Mucosa of rectum (tissue), 2 donors: ENCODE results near the gene DNASE1L2.

Experiments used
- H3K27ac ChIP-seq, 2 donors: one replicate each; pipeline ENCODE4 v1.7.0; 2013; ENCODE audit warnings: inconsistent platforms in 2 of 2, low read depth in 2 of 2, low read length in 2 of 2
- H3K27me3 ChIP-seq, 2 donors: one replicate each; pipeline ENCODE4 v1.7.0; 2013; ENCODE audit warnings: low read length in 2 of 2; ENCODE audit not compliant: control insufficient read depth in 2 of 2, insufficient read depth in 2 of 2
- H3K36me3 ChIP-seq, 2 donors: one replicate each; pipeline ENCODE4 v1.7.0; 2013; ENCODE audit warnings: low read length in 2 of 2; ENCODE audit not compliant: control insufficient read depth in 2 of 2, insufficient read depth in 2 of 2
- H3K4me1 ChIP-seq, 2 donors: one replicate each; pipeline ENCODE4 v1.7.0; 2013; ENCODE audit warnings: low read length in 2 of 2, mild to moderate bottlenecking in 1 of 2; ENCODE audit not compliant: control insufficient read depth in 2 of 2, insufficient read depth in 2 of 2
- H3K4me3 ChIP-seq, 2 donors: one replicate each; pipeline ENCODE4 v1.7.0; 2013; ENCODE audit warnings: low read length in 2 of 2
- H3K9ac ChIP-seq, 2 donors: one replicate each; pipeline ENCODE4 v1.7.0; 2013; ENCODE audit warnings: low read length in 2 of 2, low read depth in 1 of 2, mild to moderate bottlenecking in 1 of 2
- H3K9me3 ChIP-seq, 2 donors: one replicate each; pipeline ENCODE4 v1.7.0; 2013; ENCODE audit warnings: low read length in 2 of 2; ENCODE audit not compliant: control insufficient read depth in 2 of 2
- donor health status: healthy.
- donor health status: Normal muscosa, but diverticular disease.

DNASE1L2 gene

DNA sequence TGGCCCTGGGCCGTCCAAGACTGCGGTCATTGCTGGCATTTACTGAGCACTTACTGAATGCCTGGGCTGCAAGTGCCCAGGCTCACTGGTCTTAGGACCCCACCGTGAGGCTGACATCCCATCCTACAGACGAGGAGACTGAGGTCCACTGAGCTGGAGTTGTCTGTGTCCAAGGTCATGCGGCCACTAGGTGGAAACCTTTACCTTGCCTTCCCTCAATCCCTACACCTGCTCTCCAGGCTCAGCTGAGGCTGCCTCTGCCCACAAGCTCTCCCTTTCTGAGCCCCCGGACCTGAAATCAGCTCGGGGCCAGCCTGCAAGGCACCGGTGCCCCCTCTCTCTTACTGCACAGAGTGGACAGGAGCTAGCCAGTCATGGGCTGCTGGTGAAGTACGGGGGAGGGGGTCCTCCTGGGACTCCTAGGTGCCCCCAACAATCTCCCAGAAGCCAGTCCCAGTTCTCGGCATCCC is 41.4 kb upstream of the DNASE1L2 start:
- Histone ChIP-seq H3K27ac (no peak overlapping the region), H3K27me3 (peaks cover 30 to 37% of the 10 kb centered on the region in 2 donors), H3K36me3 (no peaks in the 10 kb centered on the region), H3K4me3 (no peak overlapping the region), H3K4me1 (peaks cover 0 to 4% of the 10 kb centered on the region in 2 donors), H3K9ac (no peak overlapping the region), H3K9me3 (no peaks in the 10 kb centered on the region)

DNA sequence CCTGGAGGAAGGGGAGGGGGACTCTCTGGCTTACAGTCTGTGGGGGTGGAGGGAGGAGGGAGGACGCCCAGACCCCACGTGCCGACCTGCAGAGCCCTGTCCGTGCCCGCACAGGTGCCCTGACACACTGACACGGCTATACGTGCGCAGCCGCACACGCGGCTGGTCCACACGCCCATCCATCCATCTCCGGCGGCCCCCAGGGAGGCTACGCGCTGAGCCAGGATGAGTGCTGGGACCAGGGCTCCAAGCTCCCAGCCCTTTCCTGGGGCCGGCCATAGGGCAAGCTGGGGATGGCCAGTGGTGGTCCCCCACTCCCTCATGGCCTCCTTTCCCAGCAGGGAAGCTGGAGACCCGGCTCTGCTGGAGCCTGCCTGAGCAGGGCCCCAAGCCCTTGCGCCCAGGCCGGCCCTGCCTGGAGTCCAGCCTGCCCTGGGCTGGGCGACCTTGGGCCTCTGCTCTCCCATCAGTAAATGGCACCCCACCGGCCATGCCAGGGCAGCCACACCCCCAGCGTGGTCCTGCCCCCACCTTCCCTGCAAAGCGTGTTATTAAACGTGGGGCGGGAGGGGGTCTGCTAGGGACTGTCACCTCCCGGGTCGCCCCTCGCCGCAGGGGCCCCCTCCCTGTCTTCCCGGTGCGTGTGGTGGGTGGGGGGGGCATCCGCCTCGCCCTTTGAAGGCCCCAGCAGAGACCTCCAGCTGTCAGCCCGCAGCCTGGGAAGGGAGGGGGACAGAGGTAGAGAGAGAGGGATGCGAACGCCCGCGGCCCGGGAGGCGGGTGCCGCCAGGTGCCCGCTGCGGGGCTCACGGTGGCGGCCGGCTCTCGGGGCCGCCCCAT is 40.7 kb upstream of the DNASE1L2 start:
- no peak overlapping the region for H3K9ac ChIP-seq
- no peak overlapping the region for H3K4me3 ChIP-seq
- H3K27me3 ChIP-seq, result peaks cover 30 to 37% of the 10 kb centered on the region in 2 donors
- H3K27ac ChIP-seq, result no peak overlapping the region
- H3K36me3 ChIP-seq, result no peaks in the 10 kb centered on the region
- peaks cover 0 to 4% of the 10 kb centered on the region in 2 donors for H3K4me1 ChIP-seq
- H3K9me3 ChIP-seq, result no peaks in the 10 kb centered on the region

DNA sequence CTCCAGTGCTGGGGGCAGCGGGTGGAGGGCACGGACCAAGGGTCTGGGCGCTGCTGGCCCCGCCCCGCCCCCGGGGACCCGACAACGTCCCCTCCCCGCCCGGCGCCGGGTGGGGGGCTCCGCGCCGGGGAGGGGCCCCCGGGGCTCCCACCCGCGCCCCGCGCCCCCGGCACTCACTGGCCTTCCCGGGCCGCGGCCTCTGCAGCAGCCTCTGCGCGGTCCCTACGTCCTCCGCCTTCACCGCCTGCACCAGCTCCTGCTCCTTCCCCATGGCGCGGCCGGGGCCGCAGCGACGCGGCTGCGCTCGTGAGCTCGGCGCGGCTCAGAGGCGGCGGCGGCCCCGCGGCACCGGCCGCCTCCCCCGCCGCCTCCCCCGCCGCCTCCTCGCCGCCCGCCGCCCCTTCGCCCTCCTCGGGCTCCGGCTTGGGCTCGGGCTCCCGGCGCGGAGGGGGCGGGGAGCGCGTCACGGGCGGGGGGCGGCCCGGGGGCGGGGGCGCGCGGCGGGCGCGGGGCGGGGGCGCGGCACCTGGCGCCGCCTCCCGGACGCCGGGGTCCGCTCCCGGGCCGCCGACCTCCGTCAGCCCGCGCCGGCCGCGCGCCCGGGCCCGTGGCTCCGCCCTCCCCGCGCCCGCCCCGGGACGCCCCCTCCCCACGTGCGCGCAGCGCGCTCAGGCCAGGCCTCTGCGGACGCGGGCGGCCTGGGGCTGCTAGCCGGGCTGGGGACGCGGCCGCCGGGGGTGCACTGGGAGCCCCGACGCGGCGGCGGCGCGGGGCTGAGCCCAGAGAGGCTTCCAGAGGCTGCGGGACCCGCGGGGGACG is 39.9 kb upstream of the DNASE1L2 start, which contains the start of gene CASKIN1:
CASKIN1 (minus strand) TSS at position 444 of the 819 bp plus-strand sequence; CDS start at position 271, 173 bp downstream.
- no peak within 1 kb of the TSS for H3K27ac ChIP-seq
- no peaks in the 10 kb centered on the region for H3K36me3 ChIP-seq
- no peak within 1 kb of the TSS for H3K9ac ChIP-seq
- H3K4me3 ChIP-seq, result no peak within 1 kb of the TSS
- H3K27me3 ChIP-seq, result peaks cover 30 to 37% of the 10 kb centered on the region in 2 donors
- no peaks in the 10 kb centered on the region for H3K9me3 ChIP-seq
- peaks cover 0 to 4% of the 10 kb centered on the region in 2 donors for H3K4me1 ChIP-seq

GRCh38 chr16:2196981-2197511 is 39.2 kb upstream of the DNASE1L2 start:
- Histone ChIP-seq H3K9me3 (no peaks in the 10 kb centered on the region), H3K4me3 (no peak overlapping the region), H3K27me3 (peaks cover 30 to 37% of the 10 kb centered on the region in 2 donors), H3K36me3 (no peaks in the 10 kb centered on the region), H3K4me1 (peaks cover 0 to 4% of the 10 kb centered on the region in 2 donors), H3K9ac (no peak overlapping the region), H3K27ac (no peak overlapping the region)

GRCh38 chr16:2197765-2198164 is 38.5 kb upstream of the DNASE1L2 start:
- Histone ChIP-seq H3K9me3 (no peaks in the 10 kb centered on the region), H3K36me3 (no peaks in the 10 kb centered on the region), H3K27me3 (peaks cover 30 to 37% of the 10 kb centered on the region in 2 donors), H3K4me3 (no peak overlapping the region), H3K27ac (no peak overlapping the region), H3K9ac (no peak overlapping the region), H3K4me1 (peaks cover 0 to 4% of the 10 kb centered on the region in 2 donors)

- Histone ChIP-seq H3K4me1 (peaks cover 0 to 4% of the 10 kb centered on the region in 2 donors), H3K36me3 (no peaks in the 10 kb centered on the region), H3K27ac (no peak overlapping the region), H3K27me3 (peaks cover 30 to 37% of the 10 kb centered on the region in 2 donors), H3K9me3 (no peaks in the 10 kb centered on the region), H3K4me3 (no peak overlapping the region), H3K9ac (no peak overlapping the region)
Observed at GRCh38 chr16:2198283-2198682, 38.0 kb upstream of the DNASE1L2 start.

DNA sequence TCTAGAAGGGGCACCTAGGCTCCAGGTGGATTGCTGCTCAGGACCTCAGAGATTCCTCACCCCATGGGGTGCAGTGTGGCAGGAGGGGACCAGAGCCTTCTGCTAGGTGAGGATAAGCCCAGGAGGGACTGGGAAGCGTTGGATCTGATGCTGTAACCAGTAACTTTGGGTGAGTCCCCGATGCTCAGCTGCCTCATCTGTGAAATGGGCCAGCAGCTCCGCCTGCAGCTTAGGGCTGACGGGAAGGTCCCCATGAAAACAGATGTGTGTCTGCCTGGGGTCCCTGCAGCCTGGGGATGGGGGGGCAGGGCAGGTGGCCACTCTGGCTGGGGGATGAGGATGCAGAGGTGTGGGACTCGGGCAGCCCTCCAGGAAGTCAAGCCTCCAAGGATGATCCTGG is 37.1 kb upstream of the DNASE1L2 start:
- H3K27me3 ChIP-seq, result peaks cover 29 to 35% of the 10 kb centered on the region in 2 donors
- no peaks in the 10 kb centered on the region for H3K9me3 ChIP-seq
- H3K27ac ChIP-seq, result no peak overlapping the region
- H3K4me3 ChIP-seq, result no peak overlapping the region
- H3K9ac ChIP-seq, result no peak overlapping the region
- no peaks in the 10 kb centered on the region for H3K36me3 ChIP-seq
- H3K4me1 ChIP-seq, result peaks cover 0 to 4% of the 10 kb centered on the region in 2 donors

GRCh38 chr16:2199621-2200139 is 36.6 kb upstream of the DNASE1L2 start:
- peaks cover 2 to 4% of the 10 kb centered on the region in 2 donors for H3K4me1 ChIP-seq
- H3K9me3 ChIP-seq, result no peaks in the 10 kb centered on the region
- H3K27ac ChIP-seq, result no peak overlapping the region
- H3K36me3 ChIP-seq, result no peaks in the 10 kb centered on the region
- H3K4me3 ChIP-seq, result no peak overlapping the region
- H3K9ac ChIP-seq, result no peak overlapping the region
- H3K27me3 ChIP-seq, result peaks cover 23 to 30% of the 10 kb centered on the region in 2 donors

- H3K9ac ChIP-seq, result no peak overlapping the region
- H3K36me3 ChIP-seq, result no peaks in the 10 kb centered on the region
- peaks cover 6% of the 10 kb centered on the region in 2 donors for H3K4me1 ChIP-seq
- H3K27me3 ChIP-seq, result peaks cover 17 to 25% of the 10 kb centered on the region in 2 donors
- H3K4me3 ChIP-seq, result no peak overlapping the region
- H3K27ac ChIP-seq, result no peak overlapping the region
- no peaks in the 10 kb centered on the region for H3K9me3 ChIP-seq
Observed at GRCh38 chr16:2200313-2200712, 35.9 kb upstream of the DNASE1L2 start.
